IPS-NIHi11 (cell line): Measurements from ENCODE around the gene FHOD3.
A peak's percentile ranks its signal among the peaks of the same experiment; 100 is the strongest.
"Not testable (repeated sequence)": the region's sequence is repeated elsewhere in the genome, so short reads cannot be mapped to it uniquely, and the experiment has no call there.

Experiments
- DNase-seq: peaks from one replicate; pipeline ENCODE4 v3.0.0; 2012; ENCODE audit warnings: mixed read lengths, low spot score

Gene FHOD3

GRCh38 chr18:36451454-36452251 is 154.1 kb downstream of the FHOD3 start:
- DNase-seq = no peak

GRCh38 chr18:36454245-36454644 is 156.7 kb downstream of the FHOD3 start:
- no peak for DNase-seq

GRCh38 chr18:36454848-36455458 is 157.4 kb downstream of the FHOD3 start:
- no peak for DNase-seq

- DNase-seq = no peak
Measured at GRCh38 chr18:36455931-36456330, 158.4 kb downstream of the FHOD3 start.

GRCh38 chr18:36456622-36457021 is 159.1 kb downstream of the FHOD3 start:
- DNase-seq = no peak

GRCh38 chr18:36457683-36458082 is 160.2 kb downstream of the FHOD3 start:
- no peak for DNase-seq

GRCh38 chr18:36458306-36458705 is 160.8 kb downstream of the FHOD3 start:
- DNase-seq = no peak

- no peak for DNase-seq
Measured at GRCh38 chr18:36459203-36459602, 161.7 kb downstream of the FHOD3 start.

- DNase-seq = no peak
Measured at GRCh38 chr18:36459786-36460185, 162.3 kb downstream of the FHOD3 start.

GRCh38 chr18:36460324-36460850 is 162.9 kb downstream of the FHOD3 start:
- DNase-seq = no peak

GRCh38 chr18:36460854-36461253 is 163.3 kb downstream of the FHOD3 start:
- peak; percentile 61 for DNase-seq

GRCh38 chr18:36461551-36461987 is 164.1 kb downstream of the FHOD3 start:
- no peak for DNase-seq

GRCh38 chr18:36463516-36463915 is 166.0 kb downstream of the FHOD3 start:
- not testable (repeated sequence) for DNase-seq

GRCh38 chr18:36464126-36464651 is 166.7 kb downstream of the FHOD3 start:
- no peak for DNase-seq

GRCh38 chr18:36465276-36465675 is 167.8 kb downstream of the FHOD3 start:
- no peak for DNase-seq

- no peak for DNase-seq
Measured at GRCh38 chr18:36465970-36466369, 168.5 kb downstream of the FHOD3 start.

GRCh38 chr18:36467614-36468013 is 170.1 kb downstream of the FHOD3 start:
- DNase-seq = no peak

- DNase-seq = no peak
Measured at GRCh38 chr18:36468161-36468560, 170.6 kb downstream of the FHOD3 start.

- DNase-seq = no peak
Measured at GRCh38 chr18:36469461-36469860, 171.9 kb downstream of the FHOD3 start.

GRCh38 chr18:36470896-36471295 is 173.4 kb downstream of the FHOD3 start:
- DNase-seq = no peak

GRCh38 chr18:36471393-36471792 is 173.9 kb downstream of the FHOD3 start:
- DNase-seq = no peak

- DNase-seq = no peak
Measured at GRCh38 chr18:36476433-36476832, 178.9 kb downstream of the FHOD3 start.

GRCh38 chr18:36477776-36478175 is 180.3 kb downstream of the FHOD3 start:
- no peak for DNase-seq
